PC-3 (cell line): ENCODE data around the gene KIAA0930. TPM values are rescaled to one million over a fixed set of nuclear protein-coding genes. Genes with fewer than 3 reads are reported as not detected.

ENCODE experiments used
- ATAC-seq: fragments of 200-7000 bp; cut with Tn5 transposase; 2 replicates; pipeline ENCODE4 v1.9.1; 2020; ENCODE audit warnings: mild to moderate bottlenecking, moderate library complexity
- BruUV-seq: library from RNA; stranded (reverse); fragments of 400-500 nt; replicated peaks from 2 replicates; lab custom pipeline; 2021; lab: Mats Ljungman, UMichigan
- CTCF ChIA-PET: fragments of 300-600 bp; sonication (Branson Sonifier 250); formaldehyde crosslinking; loops from one replicate; lab custom pipeline; 2022; ENCODE audit warnings: antibody characterized with exemption; lab: Charles Lee
- POLR2A ChIA-PET: fragments of 300-600 bp; sonication (Branson Sonifier 250); formaldehyde crosslinking; loops from one replicate; lab custom pipeline; 2022; ENCODE audit warnings: antibody characterized with exemption; ENCODE audit not compliant: unreplicated experiment; lab: Charles Lee
- DNase-seq: peaks from one replicate; pipeline ENCODE4 v3.0.0-alpha.2; 2015
- H2AFZ ChIP-seq: fragments of 300-600 bp; sonication (generic); 2 replicates; pipeline ENCODE4 v1.6.0; 2016; ENCODE audit warnings: antibody characterized with exemption, low read length
- H3F3A ChIP-seq: fragments of 300-600 bp; sonication (generic); one replicate; pipeline ENCODE4 v1.6.0; 2017; ENCODE audit warnings: antibody characterized with exemption, low read length, control low read depth, mild to moderate bottlenecking; ENCODE audit not compliant: unreplicated experiment
- H3K27ac ChIP-seq: fragments of 300-600 bp; sonication (generic); 2 replicates; pipeline ENCODE4 v1.5.1; 2016; ENCODE audit warnings: mild to moderate bottlenecking, low read length
- H3K27me3 ChIP-seq: fragments of 300-600 bp; sonication (generic); 2 replicates; pipeline ENCODE4 v1.6.1; 2016; ENCODE audit warnings: low read length, mixed read lengths
- H3K36me3 ChIP-seq: fragments of 300-600 bp; sonication (generic); 2 replicates; pipeline ENCODE4 v1.6.1; 2016; ENCODE audit warnings: low read depth, mixed run types, low read length, mixed read lengths
- H3K4me1 ChIP-seq: fragments of 300-600 bp; sonication (generic); 2 replicates; pipeline ENCODE4 v1.5.1; 2016; ENCODE audit warnings: low read length; ENCODE audit not compliant: insufficient read depth
- H3K4me2 ChIP-seq: fragments of 300-600 bp; sonication (generic); 2 replicates; pipeline ENCODE4 v1.6.0; 2016; ENCODE audit warnings: low read length
- H3K4me3 ChIP-seq: fragments of 300-600 bp; sonication (generic); 2 replicates; pipeline ENCODE4 v1.5.1; 2016; ENCODE audit warnings: mild to moderate bottlenecking, low read length, mixed read lengths
- H3K79me2 ChIP-seq: fragments of 300-600 bp; sonication (generic); 2 replicates; pipeline ENCODE4 v1.6.1; 2017; ENCODE audit warnings: low read length, mixed read lengths
- H3K9ac ChIP-seq: fragments of 300-600 bp; sonication (generic); 2 replicates; pipeline ENCODE4 v1.6.0; 2016; ENCODE audit warnings: mild to moderate bottlenecking, low read length
- H3K9me2 ChIP-seq: fragments of 300-600 bp; sonication (generic); replicated peaks from 2 replicates; pipeline ENCODE4 v1.6.1; 2016; ENCODE audit warnings: mixed run types, low read length, mixed read lengths
- H3K9me3 ChIP-seq: fragments of 300-600 bp; sonication (generic); 2 replicates; pipeline ENCODE4 v1.6.1; 2016; ENCODE audit warnings: low read length, mixed read lengths
- H4K20me1 ChIP-seq: fragments of 300-600 bp; sonication (generic); 2 replicates; pipeline ENCODE4 v1.6.1; 2016; ENCODE audit warnings: low read length, mixed read lengths
- CTCF ChIP-seq: fragments of 300-600 bp; sonication (generic); conservative IDR thresholded peaks from 2 replicates; pipeline ENCODE4 v1.5.1; 2017; ENCODE audit warnings: antibody characterized with exemption, low read depth, mild to moderate bottlenecking, low read length
- EZH2 ChIP-seq: fragments of 300-600 bp; sonication (generic); IDR thresholded peaks from one replicate; pipeline ENCODE4 v1.6.1; 2017; ENCODE audit warnings: antibody characterized with exemption, mild to moderate bottlenecking, low read length; ENCODE audit not compliant: unreplicated experiment
- EZH2phosphoT487 ChIP-seq: fragments of 300-600 bp; sonication (generic); IDR thresholded peaks from 2 replicates; pipeline ENCODE4 v1.6.1; 2018; ENCODE audit warnings: mild to moderate bottlenecking, antibody characterized with exemption, low read length, borderline replicate concordance
- intact Hi-C: fragments of 100-400 bp; cut with micrococcal nuclease; formaldehyde crosslinking; loops from 2 replicates; pipeline ENCODE4 v1.9.0; 2023
- total RNA-seq: library from RNA; depleted of rRNA; stranded (reverse); fragments of >200 nt; gene quantifications from 2 replicates; pipeline ENCODE4 v1.2.3, GENCODE V29; 2014

Gene KIAA0930
- total RNA-seq, 1 experiment from 2014 or later = 29.8 TPM

- Histone ChIP-seq H3F3A (peaks cover 3% of the 10 kb centered on the region), H3K36me3 (no peaks in the 10 kb centered on the region), H3K27me3 (no peaks in the 10 kb centered on the region), H4K20me1 (no peaks in the 10 kb centered on the region), H3K4me1 (peaks cover 41% of the 10 kb centered on the region), H3K9ac (no peak overlapping the region), H3K79me2 (no peaks in the 10 kb centered on the region), H3K27ac (no peak overlapping the region), H3K4me3 (no peak overlapping the region), H2AFZ (no peak overlapping the region), H3K9me3 (no peaks in the 10 kb centered on the region), H3K4me2 (no peak overlapping the region), H3K9me2 (no peaks in the 10 kb centered on the region)
- POLR2A ChIA-PET = no interaction called here
- ATAC-seq (no peak), DNase-seq (no peak)
- BruUV-seq = no TSS peak
- CTCF ChIA-PET = no interaction called here
- intact Hi-C loops = no loop called here
- TF ChIP-seq EZH2phosphoT487 (no peak), EZH2 (no peak), CTCF (no peak)
Measured at GRCh38 chr22:45205276-45205925, 35.3 kb downstream of the KIAA0930 start.

- H4K20me1 ChIP-seq = no peaks in the 10 kb centered on the region
- TF ChIP-seq EZH2 (no peak), EZH2phosphoT487 (no peak), CTCF (no peak)
- H3K9me3 ChIP-seq = no peaks in the 10 kb centered on the region
- no peaks in the 10 kb centered on the region for H3K27me3 ChIP-seq
- H3K36me3 ChIP-seq = no peaks in the 10 kb centered on the region
- DNase-seq (no peak), ATAC-seq (no peak)
- no peak overlapping the region for H3K4me2 ChIP-seq
- no peak overlapping the region for H3K27ac ChIP-seq
- intact Hi-C loops = loop anchor here (5.0 kb wide), 1 partner anchor 42 kb away; no protein-coding TSS in a partner anchor
- H3K9me2 ChIP-seq = no peaks in the 10 kb centered on the region
- H3K9ac ChIP-seq = no peak overlapping the region
- H3K4me1 ChIP-seq = peaks cover 43% of the 10 kb centered on the region
- H2AFZ ChIP-seq = no peak overlapping the region
- H3K79me2 ChIP-seq = no peaks in the 10 kb centered on the region
- no TSS peak for BruUV-seq
- POLR2A ChIA-PET = no interaction called here
- H3F3A ChIP-seq = peaks cover 3% of the 10 kb centered on the region
- CTCF ChIA-PET = no interaction called here
- H3K4me3 ChIP-seq = no peak overlapping the region
Measured at GRCh38 chr22:45204819-45205218, 35.9 kb downstream of the KIAA0930 start.

GRCh38 chr22:45204241-45204640, 36.5 kb downstream of the KIAA0930 start:
- TF ChIP-seq EZH2 (no peak), CTCF (no peak), EZH2phosphoT487 (no peak)
- H2AFZ ChIP-seq = no peak overlapping the region
- H3K27me3 ChIP-seq = no peaks in the 10 kb centered on the region

More at GRCh38 chr22:45204241-45204640, 36.5 kb downstream of the KIAA0930 start:
- Histone ChIP-seq H3K27ac (no peak overlapping the region), H3K9ac (no peak overlapping the region), H3K4me2 (no peak overlapping the region), H4K20me1 (no peaks in the 10 kb centered on the region), H3K36me3 (no peaks in the 10 kb centered on the region), H3K4me3 (no peak overlapping the region), H3K4me1 (peaks cover 38% of the 10 kb centered on the region), H3K79me2 (no peaks in the 10 kb centered on the region), H3K9me3 (no peaks in the 10 kb centered on the region), H3F3A (peaks cover 3% of the 10 kb centered on the region), H3K9me2 (no peaks in the 10 kb centered on the region)
- ATAC-seq (no peak), DNase-seq (no peak)
- ChIA-PET CTCF (no interaction called here), POLR2A (no interaction called here)
- no TSS peak for BruUV-seq
- intact Hi-C loops = loop anchor here (5.0 kb wide), 1 partner anchor 43 kb away; no protein-coding TSS in a partner anchor
